ENCODE results near the gene THSD4.

Gene THSD4

GRCh38 chr15:71804226-71804625, 689.0 kb downstream of the THSD4 start:
- no peak for DNase-seq

GRCh38 chr15:71804695-71805470, 689.6 kb downstream of the THSD4 start:
- DNase-seq: no peak

- DNase-seq: no peak
Observed at GRCh38 chr15:71806452-71806931, 691.2 kb downstream of the THSD4 start.

- no peak for DNase-seq
Observed at GRCh38 chr15:71807125-71807629, 691.9 kb downstream of the THSD4 start.

GRCh38 chr15:71807691-71808091, 692.4 kb downstream of the THSD4 start:
- DNase-seq: no peak

GRCh38 chr15:71808311-71809020, 693.2 kb downstream of the THSD4 start:
- DNase-seq: no peak

GRCh38 chr15:71809346-71809745, 694.1 kb downstream of the THSD4 start:
- no peak for DNase-seq

- no peak for DNase-seq
Observed at GRCh38 chr15:71810256-71811035, 695.2 kb downstream of the THSD4 start, which contains the start of gene NR2E3. Gene NR2E3, plus strand, starts transcription at chr15:71810554. Its CDS starts 190 bp downstream, at chr15:71810744.

GRCh38 chr15:71811036-71811736, 695.9 kb downstream of the THSD4 start:
- DNase-seq: no peak

- DNase-seq: no peak
Observed at GRCh38 chr15:71811752-71812735, 696.8 kb downstream of the THSD4 start.

GRCh38 chr15:71812966-71813722, 697.9 kb downstream of the THSD4 start:
- DNase-seq: no peak

GRCh38 chr15:71813723-71814470, 698.6 kb downstream of the THSD4 start:
- no peak for DNase-seq

GRCh38 chr15:71815301-71815700, 700.0 kb downstream of the THSD4 start:
- no peak for DNase-seq

GRCh38 chr15:71817351-71817750, 702.1 kb downstream of the THSD4 start:
- no peak for DNase-seq

- no peak for DNase-seq
Observed at GRCh38 chr15:71820127-71820526, 704.9 kb downstream of the THSD4 start.

- DNase-seq: no peak
Observed at GRCh38 chr15:71821547-71822129, 706.4 kb downstream of the THSD4 start.

- no peak for DNase-seq
Observed at GRCh38 chr15:71822890-71823630, 707.8 kb downstream of the THSD4 start.

- no peak for DNase-seq
Observed at GRCh38 chr15:71823801-71824200, 708.5 kb downstream of the THSD4 start.

All from NCI-H187 treated with DMSO at 0.1 percent for 48 hours (cell line).